H9 (cell line): Measurements from ENCODE around the gene WDR36. TPM values are rescaled to one million over a fixed set of nuclear protein-coding genes. Genes with fewer than 3 reads are reported as not detected.

Source experiments
- DNase-seq: peaks from one replicate; pipeline ENCODE4 v3.0.0-alpha.2; 2017
- H2AFZ ChIP-seq: one replicate; pipeline ENCODE4 v1.6.1; 2013; ENCODE audit warnings: mild to moderate bottlenecking, low read length, control low read depth, moderate library complexity
- H2AK5ac ChIP-seq: 2 replicates; pipeline ENCODE4 v1.6.1; 2013; ENCODE audit warnings: low read length, control low read depth, mixed read lengths; ENCODE audit not compliant: insufficient read length
- H2BK120ac ChIP-seq: one replicate; pipeline ENCODE4 v1.6.1; 2013; ENCODE audit warnings: low read depth, mild to moderate bottlenecking, low read length, control low read depth, inconsistent platforms; ENCODE audit not compliant: poor library complexity, severe bottlenecking
- H2BK12ac ChIP-seq: 2 replicates; pipeline ENCODE4 v1.6.1; 2013; ENCODE audit warnings: low read length, control low read depth, mixed read lengths, low read depth; ENCODE audit not compliant: insufficient read length
- H2BK15ac ChIP-seq: 2 replicates; pipeline ENCODE4 v1.6.1; 2013; ENCODE audit warnings: low read depth, low read length, control low read depth
- H2BK20ac ChIP-seq: one replicate; pipeline ENCODE4 v1.6.1; 2013; ENCODE audit warnings: low read depth, mild to moderate bottlenecking, low read length, control low read depth, inconsistent platforms; ENCODE audit not compliant: poor library complexity, severe bottlenecking
- H2BK5ac ChIP-seq: 2 replicates; pipeline ENCODE4 v1.6.1; 2013; ENCODE audit warnings: low read length, control low read depth, mixed read lengths; ENCODE audit not compliant: insufficient read length
- H3K14ac ChIP-seq: 2 replicates; pipeline ENCODE4 v1.6.1; 2013; ENCODE audit warnings: low read length, control low read depth; ENCODE audit not compliant: insufficient read depth
- H3K18ac ChIP-seq: 2 replicates; pipeline ENCODE4 v1.6.1; 2013; ENCODE audit warnings: low read depth, mild to moderate bottlenecking, mixed read lengths, low read length, control low read depth; ENCODE audit not compliant: insufficient read length
- H3K23ac ChIP-seq: 2 replicates; pipeline ENCODE4 v1.6.1; 2013; ENCODE audit warnings: low read length, control low read depth, mixed read lengths, low read depth; ENCODE audit not compliant: insufficient read length
- H3K23me2 ChIP-seq: 2 replicates; pipeline ENCODE4 v1.6.1; 2013; ENCODE audit warnings: low read depth, mild to moderate bottlenecking, mixed read lengths, low read length, control low read depth; ENCODE audit not compliant: insufficient read length, poor library complexity, severe bottlenecking
- H3K27ac ChIP-seq: 2 replicates; pipeline ENCODE4 v1.5.1; 2013; ENCODE audit warnings: low read length, control low read depth, mixed read lengths, low read depth; ENCODE audit not compliant: insufficient read length
- H3K27me3 ChIP-seq: 2 replicates; pipeline ENCODE4 v1.6.1; 2013; ENCODE audit warnings: low read length, control low read depth, inconsistent platforms; ENCODE audit not compliant: insufficient read depth
- H3K4ac ChIP-seq: 2 replicates; pipeline ENCODE4 v1.6.1; 2013; ENCODE audit warnings: low read depth, mild to moderate bottlenecking, control low read depth, inconsistent platforms, low read length, moderate library complexity
- H3K4me1 ChIP-seq: 2 replicates; pipeline ENCODE4 v1.6.1; 2013; ENCODE audit warnings: low read length, control low read depth, inconsistent platforms; ENCODE audit not compliant: insufficient read depth
- H3K4me2 ChIP-seq: 2 replicates; pipeline ENCODE4 v1.6.1; 2013; ENCODE audit warnings: low read length, control low read depth, mixed read lengths; ENCODE audit not compliant: insufficient read length, insufficient read depth
- H3K56ac ChIP-seq: 2 replicates; pipeline ENCODE4 v1.6.1; 2013; ENCODE audit warnings: low read depth, mild to moderate bottlenecking, mixed read lengths, low read length, control low read depth; ENCODE audit not compliant: insufficient read length
- H3K79me1 ChIP-seq: 2 replicates; pipeline ENCODE4 v1.6.1; 2013; ENCODE audit warnings: low read depth, mild to moderate bottlenecking, moderate library complexity, low read length, control low read depth, inconsistent platforms; ENCODE audit not compliant: insufficient read depth, poor library complexity, severe bottlenecking
- H3K79me2 ChIP-seq: 2 replicates; pipeline ENCODE4 v1.6.1; 2013; ENCODE audit warnings: low read length, control low read depth, inconsistent platforms; ENCODE audit not compliant: insufficient read depth
- H3K9ac ChIP-seq: 2 replicates; pipeline ENCODE4 v1.6.1; 2013; ENCODE audit warnings: low read length, control low read depth, mixed read lengths; ENCODE audit not compliant: insufficient read length; ENCODE audit errors: extremely low read depth
- H3K9me3 ChIP-seq: one replicate; pipeline ENCODE4 v1.6.1; 2013; ENCODE audit warnings: low read depth, low read length, inconsistent platforms; ENCODE audit not compliant: control insufficient read depth
- H3T11ph ChIP-seq: one replicate; pipeline ENCODE4 v1.6.1; 2013; ENCODE audit warnings: mild to moderate bottlenecking, low read length, control low read depth, inconsistent platforms
- H4K20me1 ChIP-seq: one replicate; pipeline ENCODE4 v1.6.1; 2013; ENCODE audit not compliant: control insufficient read depth, insufficient read length, insufficient read depth
- H4K5ac ChIP-seq: 2 replicates; pipeline ENCODE4 v1.6.1; 2013; ENCODE audit warnings: low read depth, mild to moderate bottlenecking, mixed read lengths, low read length, control low read depth; ENCODE audit not compliant: insufficient read length
- H4K8ac ChIP-seq: replicated peaks from 2 replicates; pipeline ENCODE4 v1.6.1; 2013; ENCODE audit warnings: low read length, control low read depth, mixed read lengths, low read depth; ENCODE audit not compliant: insufficient read length
- H4K91ac ChIP-seq: 2 replicates; pipeline ENCODE4 v1.6.1; 2013; ENCODE audit warnings: low read depth, mild to moderate bottlenecking, moderate library complexity, mixed read lengths, low read length, control low read depth; ENCODE audit not compliant: insufficient read length
- H3K27ac Mint-ChIP-seq, 3 experiments: 2 replicates in 2 of 3; 3 replicates in 1 of 3; pipeline ENCODE4 v1.8.0; 2020 to 2021; ENCODE audit warnings: mixed read lengths in 3 of 3, mild to moderate bottlenecking in 1 of 3, moderate library complexity in 1 of 3
- H3K27me3 Mint-ChIP-seq: 2 replicates; pipeline ENCODE4 v1.8.0; 2021; ENCODE audit warnings: low read depth, mild to moderate bottlenecking, moderate library complexity, mixed read lengths
- H3K36me3 Mint-ChIP-seq, 3 experiments: 2 replicates in 2 of 3; 3 replicates in 1 of 3; pipeline ENCODE4 v1.8.0; 2020 to 2021; ENCODE audit warnings: low read depth in 3 of 3, mixed read lengths in 3 of 3; ENCODE audit not compliant: insufficient read depth in 1 of 3
- H3K4me1 Mint-ChIP-seq, 2 experiments: 2 replicates each; pipeline ENCODE4 v1.8.0; 2020; ENCODE audit warnings: mixed read lengths in 2 of 2
- H3K4me3 Mint-ChIP-seq, 2 experiments: 2 replicates in 1 of 2; 3 replicates in 1 of 2; pipeline ENCODE4 v1.8.0; 2020 to 2021; ENCODE audit warnings: mild to moderate bottlenecking in 2 of 2, mixed read lengths in 2 of 2, moderate library complexity in 1 of 2
- H3K9me3 Mint-ChIP-seq, 2 experiments: 2 replicates in 1 of 2; 3 replicates in 1 of 2; pipeline ENCODE4 v1.8.0; 2020; ENCODE audit warnings: mild to moderate bottlenecking in 2 of 2, mixed read lengths in 2 of 2, moderate library complexity in 1 of 2
- CTCF ChIP-seq: fragments of 200-600 bp; sonication (generic); conservative IDR thresholded peaks from 3 replicates; pipeline ENCODE4 v1.8.0; 2021; ENCODE audit warnings: antibody characterized with exemption, mild to moderate bottlenecking
- WGBS: extraction: QIAGEN DNeasy Blood & Tissue Kit; methylation state at CpG from one replicate; pipeline ENCODE4 v1.1.7; 2013; ENCODE audit warnings: missing lambda C conversion rate, low lambda C conversion rate, mixed read lengths; ENCODE audit not compliant: insufficient read length; ENCODE audit errors: extremely low coverage; 5-methylcytosine and 5-hydroxymethylcytosine counted together
- total RNA-seq: library from RNA; stranded (reverse); gene quantifications from 2 replicates; pipeline ENCODE4 v1.2.1, GENCODE V29; 2021

Gene WDR36
- total RNA-seq, 1 experiment from 2014 or later: 42.0 TPM

GRCh38 chr5:111170279-111170678 is 78.1 kb downstream of the WDR36 start:
- no CpG with 5 or more reads among the region's 2 CpGs for WGBS
- Histone ChIP-seq H3K4ac (no peak overlapping the region), H4K5ac (no peak overlapping the region), H2BK12ac (no peak overlapping the region), H2AK5ac (no peak overlapping the region), H2BK15ac (no peak overlapping the region), H2BK120ac (no peak overlapping the region), H3K9ac (no peak overlapping the region), H3K23me2 (no peaks in the 10 kb centered on the region), H3K56ac (no peak overlapping the region), H3K9me3 (no peaks in the 10 kb centered on the region), H3K79me2 (no peaks in the 10 kb centered on the region), H3K4me1 (no peaks in the 10 kb centered on the region), H3K18ac (no peak overlapping the region), H3K23ac (no peak overlapping the region), H3K4me2 (no peak overlapping the region), H3K14ac (no peak overlapping the region), H4K20me1 (no peaks in the 10 kb centered on the region), H2BK20ac (no peak overlapping the region), H3K79me1 (no peaks in the 10 kb centered on the region), H3T11ph (no peak overlapping the region), H2AFZ (no peak overlapping the region), H2BK5ac (no peak overlapping the region), H4K91ac (no peak overlapping the region), H4K8ac (no peak overlapping the region), H3K27me3 (no peaks in the 10 kb centered on the region), H3K27ac (no peak overlapping the region)
- no peak for TF ChIP-seq CTCF
- H3K27ac Mint-ChIP-seq: no peak overlapping the region
- DNase-seq: no peak
- no peaks in the 10 kb centered on the region for H3K36me3 Mint-ChIP-seq
- H3K27me3 Mint-ChIP-seq: no peaks in the 10 kb centered on the region
- peaks cover 3 to 11% of the 10 kb centered on the region in 2 experiments for H3K4me1 Mint-ChIP-seq
- no peak overlapping the region for H3K4me3 Mint-ChIP-seq
- no peaks in the 10 kb centered on the region for H3K9me3 Mint-ChIP-seq
